Measurements from ENCODE around the gene BRPF3. TPM values are rescaled to one million over a fixed set of nuclear protein-coding genes. Genes with fewer than 3 reads are reported as not detected.

BRPF3 gene
- total and polyA plus RNA-seq, 2 of the 13 experiments (the other 11 are each of a cell fraction or from before 2014, with no cell fraction given): 12.3 to 22.9 TPM

- BruUV-seq (replicated peaks): no TSS peak
- in situ Hi-C loops (cut with HindIII; ENCODE audit: extremely low pct_ligation_motif_present, low pct_unique_long_range_greater_than_20kb) (no loop called here), intact Hi-C loops (cut with micrococcal nuclease; ENCODE audit: unreplicated experiment) (no loop called here)
- TF ChIP-seq, protein P1, sequence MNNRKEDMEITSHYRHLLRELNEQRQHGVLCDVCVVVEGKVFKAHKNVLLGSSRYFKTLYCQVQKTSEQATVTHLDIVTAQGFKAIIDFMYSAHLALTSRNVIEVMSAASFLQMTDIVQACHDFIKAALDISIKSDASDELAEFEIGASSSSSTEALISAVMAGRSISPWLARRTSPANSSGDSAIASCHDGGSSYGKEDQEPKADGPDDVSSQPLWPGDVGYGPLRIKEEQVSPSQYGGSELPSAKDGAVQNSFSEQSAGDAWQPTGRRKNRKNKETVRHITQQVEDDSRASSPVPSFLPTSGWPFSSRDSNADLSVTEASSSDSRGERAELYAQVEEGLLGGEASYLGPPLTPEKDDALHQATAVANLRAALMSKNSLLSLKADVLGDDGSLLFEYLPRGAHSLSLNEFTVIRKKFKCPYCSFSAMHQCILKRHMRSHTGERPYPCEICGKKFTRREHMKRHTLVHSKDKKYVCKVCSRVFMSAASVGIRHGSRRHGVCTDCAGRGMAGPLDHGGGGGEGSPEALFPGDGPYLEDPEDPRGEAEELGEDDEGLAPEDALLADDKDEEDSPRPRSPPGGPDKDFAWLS (CRISPR knock-in tag; IDR thresholded peaks at IDR 0.05; ENCODE audit: borderline replicate concordance): no peak
- no peak for TF ChIP-seq TAF15 (IDR thresholded peaks at IDR 0.05; ENCODE audit: low read depth, low read length, poor library complexity, severe bottlenecking)
- TF ChIP-seq UBTF (CRISPR knock-in tag; IDR thresholded peaks at IDR 0.05): no peak
- TF ChIP-seq MTA3 (CRISPR knock-in tag; IDR thresholded peaks at IDR 0.05): no peak
- TF ChIP-seq ZNF567 (CRISPR knock-in tag; IDR thresholded peaks at IDR 0.05; ENCODE audit: borderline replicate concordance): no peak
- no peak for TF ChIP-seq ATF7-NPFF (CRISPR knock-in tag; IDR thresholded peaks at IDR 0.05; ENCODE audit: low read depth)
- no peak for TF ChIP-seq ZNF546 (CRISPR knock-in tag; conservative IDR thresholded peaks at IDR 0.05)
- TF ChIP-seq ARNTL (CRISPR knock-in tag; IDR thresholded peaks at IDR 0.05): no peak
- TF ChIP-seq MEF2D (CRISPR knock-in tag; IDR thresholded peaks at IDR 0.05): no peak
- TF ChIP-seq MAFK (conservative IDR thresholded peaks at IDR 0.05 in 1 of 2, IDR thresholded peaks at IDR 0.05 in 1 of 2; ENCODE audit: low read length in 2 of 2): no peak
- no peak for TF ChIP-seq PHF8 (CRISPR knock-in tag; IDR thresholded peaks at IDR 0.05)
- no peak for TF ChIP-seq ZNF276 (CRISPR knock-in tag; IDR thresholded peaks at IDR 0.05; ENCODE audit: low read depth)
- no peak for TF ChIP-seq CHD4 (IDR thresholded peaks at IDR 0.05; ENCODE audit: borderline replicate concordance, low read length)
- TF ChIP-seq ZFP36 (IDR thresholded peaks at IDR 0.05; ENCODE audit: borderline replicate concordance, low read depth, low read length, partially characterized antibody): no peak
- no peak for TF ChIP-seq ATF5 (CRISPR knock-in tag; IDR thresholded peaks at IDR 0.05; ENCODE audit: low read depth)
- TF ChIP-seq, protein P2, sequence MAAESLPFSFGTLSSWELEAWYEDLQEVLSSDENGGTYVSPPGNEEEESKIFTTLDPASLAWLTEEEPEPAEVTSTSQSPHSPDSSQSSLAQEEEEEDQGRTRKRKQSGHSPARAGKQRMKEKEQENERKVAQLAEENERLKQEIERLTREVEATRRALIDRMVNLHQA (CRISPR knock-in tag; IDR thresholded peaks at IDR 0.05): no peak
- TF ChIP-seq SUZ12 (IDR thresholded peaks at IDR 0.05; ENCODE audit: low read depth, low read length): no peak
- Histone ChIP-seq H3K4me1 (ENCODE audit: insufficient read depth, low read length) (peaks cover 28% of the 10 kb centered on the region), H3K9me3 (ENCODE audit: low read length) (no peaks in the 10 kb centered on the region), H3K4me3 (replicated peaks in 1 of 3; ENCODE audit: insufficient read depth in 1 of 3, low read depth in 2 of 3, low read length in 3 of 3) (no peak overlapping the region), H4K20me1 (ENCODE audit: insufficient read depth, low read length) (no peaks in the 10 kb centered on the region; the same call in 1 of the 2 replicates), H3K9ac (ENCODE audit: insufficient read depth, low read depth, low read length) (no peak overlapping the region), H3K27me3 (ENCODE audit: control insufficient read depth in 1 of 2, insufficient read depth in 2 of 2, low read length in 2 of 2) (no peaks in the 10 kb centered on the region), H3K36me3 (replicated peaks in 1 of 2; ENCODE audit: control insufficient read depth in 1 of 2, insufficient read depth in 2 of 2, low read length in 2 of 2) (peaks cover 58 to 99% of the 10 kb centered on the region in 2 experiments), H3K79me2 (ENCODE audit: insufficient read depth, low read length) (peaks cover 15% of the 10 kb centered on the region), H3K4me2 (ENCODE audit: low read depth, low read length) (no peak overlapping the region), H3K27ac (ENCODE audit: extremely low read length, insufficient read depth, low read length) (no peak overlapping the region), H2AFZ (ENCODE audit: low read length) (no peak overlapping the region)
- 95% methylated on average over 8 of the region's 8 CpGs for WGBS (ENCODE audit: low lambda C conversion rate)
- DNase-seq (ENCODE audit: low spot score) (no peak), ATAC-seq (no peak), FAIRE-seq (no peak)
- CTCF ChIA-PET (ENCODE audit: low intra/inter-chr PET ratio, low total read pairs): no interaction called here
- POLR2A ChIA-PET: interaction anchor here (2.1 kb wide), 1 partner anchor 10 kb away, joined by 8 read pairs; the partner anchor contains the start of gene BRPF3
Measured at GRCh38 chr6:36207155-36207554, 10.6 kb downstream of the BRPF3 start.

Measured in HepG2 (cell line).